Kidney glomerular epithelial cell (primary cell): Measurements from ENCODE around the gene FGD2.
"Not testable (repeated sequence)": the region's sequence is repeated elsewhere in the genome, so short reads cannot be mapped to it uniquely, and the experiment has no call there.

ENCODE experiments used
- DNase-seq: peaks from one replicate; lab custom pipeline; 2025; lab: John Stamatoyannopoulos, UW

FGD2 gene

DNA sequence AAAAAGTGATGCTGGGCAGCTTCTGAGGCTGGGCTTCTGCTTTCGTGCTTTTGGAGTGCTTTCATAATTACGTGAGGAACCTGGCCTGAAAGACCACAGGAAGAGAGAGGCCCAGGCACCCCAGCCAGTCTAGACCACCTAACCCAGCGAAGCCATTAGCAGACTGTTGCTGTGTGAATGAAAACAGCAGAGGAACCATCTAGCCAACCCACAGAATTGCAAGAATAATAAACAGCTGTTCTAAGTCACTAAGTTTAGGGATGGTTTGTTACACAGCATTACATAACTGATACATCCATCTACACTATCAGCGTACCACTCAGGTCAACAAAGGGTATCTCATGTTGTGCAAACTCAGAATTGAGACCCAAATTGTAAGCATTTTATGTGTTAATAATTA lies 34.5 kb downstream of the FGD2 start:
- no peak for DNase-seq

DNA sequence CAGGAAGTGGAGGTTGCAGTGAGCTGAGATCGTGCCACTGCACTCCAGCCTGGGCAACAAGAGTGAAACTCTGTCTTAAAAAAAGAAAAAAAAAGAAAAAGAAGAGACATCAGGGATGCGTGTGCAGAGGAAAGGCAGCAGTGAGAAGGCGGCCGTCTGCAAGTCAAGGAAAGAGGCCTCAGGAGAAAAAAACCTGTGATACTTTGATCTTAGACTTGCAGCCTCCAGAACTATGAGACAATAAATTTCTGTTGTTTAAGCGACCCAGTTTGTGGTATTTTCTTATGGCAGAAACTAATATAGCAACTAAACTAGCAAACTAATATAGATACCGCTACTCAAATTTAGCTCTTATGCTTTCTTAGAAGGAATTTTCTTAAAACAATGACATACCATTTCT lies 36.1 kb downstream of the FGD2 start:
- no peak for DNase-seq

DNA sequence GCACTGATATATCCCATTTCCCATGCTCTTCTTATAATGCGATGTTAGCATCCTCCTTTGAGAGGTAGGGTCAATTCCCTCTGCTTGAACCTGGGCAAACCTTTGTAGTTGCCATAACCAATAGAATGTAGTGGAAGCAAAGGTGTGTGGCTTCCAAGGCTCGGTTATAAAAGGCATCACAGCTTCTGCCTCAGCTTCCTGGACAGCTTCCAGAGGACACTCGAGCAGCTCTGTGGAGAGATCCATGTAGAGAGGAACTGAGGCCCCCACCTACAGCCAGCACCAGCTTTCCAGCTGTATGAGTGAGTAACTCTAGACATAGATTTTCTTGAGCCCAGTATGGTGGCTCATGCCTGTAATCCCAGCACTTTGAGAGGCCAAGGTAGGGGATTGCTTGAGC lies 36.7 kb downstream of the FGD2 start:
- no peak for DNase-seq

DNA sequence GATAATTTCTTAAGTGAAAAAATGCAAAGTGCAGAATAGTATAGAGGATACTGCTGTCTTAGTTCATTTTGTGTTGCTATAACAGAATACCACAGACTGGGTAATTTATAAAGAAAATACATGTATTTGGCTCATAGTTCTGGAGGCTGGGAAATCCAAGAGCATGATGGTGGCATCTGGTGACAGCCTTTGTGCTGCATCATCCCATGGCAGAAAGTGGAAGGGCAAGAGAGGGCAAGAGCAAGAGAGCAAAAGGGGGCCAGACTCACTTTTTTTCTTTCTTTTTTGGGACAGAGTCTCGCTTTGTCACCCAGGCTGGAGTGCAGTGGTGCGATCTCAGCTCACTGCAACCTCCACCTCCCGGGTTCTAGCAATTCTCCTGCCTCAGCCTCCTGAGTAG lies 37.6 kb downstream of the FGD2 start:
- DNase-seq: not testable (repeated sequence)

DNA sequence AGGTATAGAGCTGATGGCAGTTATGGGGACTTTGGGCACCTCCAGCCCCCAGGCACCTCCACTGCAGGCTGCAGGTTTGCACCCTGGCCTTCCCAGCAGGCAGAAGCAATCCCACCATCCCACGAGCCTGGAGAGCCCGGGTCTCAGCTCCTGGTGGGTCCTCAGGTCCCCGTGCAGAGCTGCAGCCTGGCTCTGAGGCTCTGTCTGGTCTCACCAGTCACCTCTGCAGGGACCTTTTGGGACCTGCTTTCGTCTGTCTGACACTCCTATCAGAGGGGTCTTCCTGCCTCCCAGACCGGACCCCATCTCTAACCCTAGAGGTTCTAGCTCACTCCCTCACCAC lies 41.9 kb downstream of the FGD2 start:
- DNase-seq: no peak

DNA sequence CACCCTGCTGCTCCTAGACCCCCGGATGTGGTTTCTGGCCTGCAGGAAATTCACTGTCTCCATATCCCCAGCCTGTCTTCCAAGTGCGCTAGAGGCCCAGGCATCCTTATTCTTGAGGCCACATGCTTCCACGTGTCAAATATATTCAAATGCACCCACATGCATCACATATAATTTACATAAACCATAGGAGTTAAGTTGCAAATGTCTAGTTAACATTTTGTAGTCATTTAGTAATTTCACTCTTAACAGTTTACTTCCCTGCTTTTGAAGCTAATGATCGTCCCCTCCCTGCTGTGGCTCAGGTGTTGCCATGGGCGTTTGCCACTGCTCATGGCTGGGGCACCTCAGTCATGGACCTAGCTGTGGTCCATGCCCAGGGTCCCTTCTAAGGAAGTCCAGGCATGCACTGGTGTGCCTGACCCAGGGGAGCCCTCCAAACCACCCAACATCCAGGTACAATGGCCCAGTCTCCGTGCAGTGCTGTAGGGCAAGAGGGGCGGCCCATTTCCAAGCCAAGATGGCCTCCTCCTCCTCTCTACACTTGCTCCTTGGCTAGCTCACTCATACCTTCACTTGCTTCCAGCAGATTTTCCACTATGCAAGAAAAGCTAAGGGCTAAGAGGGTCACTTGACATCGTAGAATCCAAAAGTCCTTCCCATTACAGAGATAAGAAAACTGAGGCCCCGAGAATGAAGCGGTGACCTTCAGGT lies 42.4 kb downstream of the FGD2 start:
- DNase-seq: no peak

DNA sequence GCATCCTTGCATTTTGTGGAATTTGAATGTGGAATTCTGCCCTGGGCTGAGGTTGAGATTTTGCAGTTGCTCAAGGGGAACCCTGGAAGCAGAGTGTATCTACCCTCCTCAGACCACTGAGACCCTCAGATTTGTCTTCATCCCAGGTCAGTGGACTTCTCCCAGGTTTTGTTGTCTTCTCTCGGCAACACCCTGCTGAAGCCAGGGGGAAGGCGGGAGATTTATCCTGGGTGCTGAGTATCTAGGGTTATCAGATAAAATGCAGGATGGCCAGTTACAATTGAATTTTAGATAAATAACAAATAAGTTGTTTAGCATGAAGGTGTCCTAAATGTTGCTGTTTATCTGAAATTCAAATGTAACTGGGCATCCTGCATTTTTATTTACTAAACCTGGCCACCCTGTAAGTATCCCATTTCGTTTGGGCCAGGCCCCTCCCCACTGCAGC lies 43.0 kb downstream of the FGD2 start:
- DNase-seq: no peak

DNA sequence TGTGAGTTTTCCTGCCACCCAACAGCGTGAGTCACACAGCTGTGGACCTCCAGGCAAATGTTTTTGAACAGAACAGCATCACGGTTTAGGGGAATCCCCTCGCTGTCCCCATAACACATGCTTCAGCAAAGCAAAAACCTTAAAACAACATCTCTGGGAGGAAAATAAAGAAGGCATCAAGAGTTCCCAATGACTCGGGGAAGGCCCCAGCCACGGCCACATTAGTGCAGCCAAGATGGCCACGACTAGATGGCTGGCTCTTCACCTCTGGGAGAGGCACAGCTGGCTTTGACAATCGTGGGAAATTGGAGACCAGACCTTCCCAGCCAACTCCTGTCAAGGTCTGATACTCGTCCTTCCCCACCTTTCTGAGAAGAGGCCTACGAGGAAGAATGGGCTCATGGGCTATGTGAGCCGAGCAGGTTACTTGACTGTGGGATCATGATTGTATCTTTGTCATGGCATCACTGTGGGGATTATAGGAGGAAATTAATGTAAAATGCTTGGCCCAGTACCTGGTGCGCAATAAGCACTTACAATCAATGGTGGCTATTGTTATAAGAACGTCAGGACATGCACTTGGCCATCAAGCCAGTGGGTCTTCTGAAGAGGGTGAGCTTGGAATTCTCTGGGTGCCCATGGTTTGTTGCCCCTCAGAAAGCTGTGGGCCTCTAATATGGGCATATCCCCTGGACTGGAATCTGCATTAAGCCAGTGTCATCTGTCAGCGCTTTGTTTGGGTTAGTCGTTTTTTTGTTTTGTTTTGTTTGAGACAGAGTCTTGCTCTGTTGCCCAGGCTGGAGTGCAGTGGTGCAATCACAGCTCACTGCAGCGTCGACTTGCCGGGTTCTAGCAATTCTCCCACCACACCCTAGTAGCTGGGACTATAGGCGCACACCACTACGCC lies 43.6 kb downstream of the FGD2 start:
- DNase-seq: peak; percentile 66

DNA sequence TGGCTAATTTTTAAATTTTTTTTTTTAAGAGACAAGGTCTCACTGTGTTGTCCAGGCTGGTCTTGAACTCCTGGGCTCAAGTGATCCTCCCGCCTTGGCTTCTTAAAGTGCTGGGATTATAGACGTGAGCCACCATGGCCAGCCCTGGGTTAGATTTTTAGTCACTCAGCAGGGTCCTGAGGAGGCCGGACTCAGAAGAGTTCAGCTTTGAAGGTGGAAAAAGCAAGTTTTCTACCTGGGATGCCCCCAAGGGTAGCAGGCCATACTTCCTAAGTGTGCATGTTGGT lies 44.2 kb downstream of the FGD2 start:
- no peak for DNase-seq

DNA sequence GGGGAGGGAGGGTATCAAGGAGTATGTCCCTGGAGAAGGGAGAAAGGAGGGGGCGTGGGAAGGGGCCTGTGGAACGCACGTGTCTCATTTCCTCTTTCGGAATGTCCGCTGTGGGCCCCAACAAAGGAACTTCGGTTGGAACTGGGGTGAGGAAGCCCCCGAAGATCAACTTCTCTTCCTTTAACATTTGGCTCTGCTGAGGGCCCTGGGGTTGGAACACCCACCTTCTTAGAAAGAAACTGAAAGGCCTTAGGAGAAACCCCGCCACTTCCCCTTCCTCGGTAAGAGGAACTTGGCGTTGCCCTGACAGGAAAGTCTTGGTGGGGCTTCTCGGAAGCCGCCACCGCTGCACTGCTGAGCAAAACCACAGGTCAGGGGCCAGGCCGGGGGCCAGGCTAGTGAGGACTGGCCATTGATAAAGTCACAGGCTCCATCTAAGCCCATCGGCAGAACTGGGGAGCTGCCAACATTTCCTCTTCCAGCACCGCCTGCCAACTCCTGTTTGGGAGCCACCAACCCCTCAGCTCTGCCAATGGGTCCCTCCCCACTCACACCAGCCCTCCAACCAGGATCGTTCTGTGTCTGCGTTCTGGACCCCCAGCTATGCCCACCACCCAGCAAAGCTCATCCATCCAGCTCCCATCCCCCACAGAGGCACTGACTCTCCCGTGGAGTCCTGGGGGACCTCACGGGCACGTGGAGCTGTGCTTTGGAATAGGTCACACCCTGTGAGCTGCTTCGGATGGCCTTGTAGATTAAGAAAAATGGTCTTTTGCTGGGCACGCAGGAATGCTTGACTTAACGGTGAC lies 44.8 kb downstream of the FGD2 start:
- DNase-seq: no peak

DNA sequence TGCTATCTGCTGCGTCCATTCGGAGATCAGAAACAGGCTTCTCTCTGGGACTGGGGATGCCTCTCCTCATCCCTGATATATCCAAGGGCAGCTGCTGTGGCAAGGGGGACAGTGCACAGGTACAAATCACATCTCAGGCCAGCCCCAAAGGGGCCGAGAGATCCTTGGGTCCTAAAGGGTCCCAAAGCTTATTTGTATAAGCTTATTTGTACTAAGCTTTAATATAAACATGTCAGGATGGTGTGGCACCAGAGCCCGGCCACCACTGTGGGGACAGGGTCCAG lies 45.3 kb downstream of the FGD2 start:
- no peak for DNase-seq

DNA sequence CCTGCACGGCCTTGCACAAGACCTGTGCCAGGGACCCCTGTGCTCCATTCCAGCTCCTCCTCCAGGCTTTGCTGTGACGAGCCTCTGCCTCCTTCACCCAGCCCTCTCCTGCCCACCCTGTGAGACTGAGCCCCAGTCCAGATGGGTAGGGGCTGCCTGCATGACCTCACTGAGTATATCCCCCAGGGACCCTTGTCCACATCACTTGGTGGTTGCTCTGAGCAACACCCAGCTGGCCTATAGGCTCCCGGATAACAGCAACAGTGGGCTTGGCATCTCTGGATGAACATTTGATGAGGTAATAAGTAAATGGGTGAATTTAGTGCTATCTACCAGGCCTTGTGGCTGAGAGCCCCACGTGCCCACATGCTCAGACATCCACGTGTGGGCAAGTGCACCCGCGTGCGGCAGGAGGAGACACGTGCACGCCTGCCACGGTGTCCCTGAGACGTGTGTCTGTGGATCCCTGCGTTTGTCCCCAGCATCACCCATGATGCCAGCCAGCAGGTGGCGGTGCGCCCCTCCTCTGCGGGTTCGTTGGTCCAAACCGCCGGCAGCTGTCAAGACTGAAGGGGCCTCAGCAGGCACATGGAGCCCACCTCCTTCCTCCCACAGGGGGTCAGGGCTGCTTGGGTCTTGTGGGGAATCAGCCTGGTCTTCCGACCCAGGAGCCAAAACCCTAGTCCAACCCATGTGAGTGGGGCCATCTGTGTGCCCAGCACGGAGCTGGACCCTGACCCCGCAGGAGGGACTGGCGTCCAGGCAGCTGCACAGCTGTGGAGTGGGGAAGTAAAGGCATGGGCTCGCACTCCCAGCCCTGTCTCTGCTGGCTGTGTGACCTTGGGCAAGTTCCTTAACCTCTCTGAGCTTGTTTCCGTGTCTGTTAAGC lies 45.9 kb downstream of the FGD2 start:
- DNase-seq: peak; percentile 50

DNA sequence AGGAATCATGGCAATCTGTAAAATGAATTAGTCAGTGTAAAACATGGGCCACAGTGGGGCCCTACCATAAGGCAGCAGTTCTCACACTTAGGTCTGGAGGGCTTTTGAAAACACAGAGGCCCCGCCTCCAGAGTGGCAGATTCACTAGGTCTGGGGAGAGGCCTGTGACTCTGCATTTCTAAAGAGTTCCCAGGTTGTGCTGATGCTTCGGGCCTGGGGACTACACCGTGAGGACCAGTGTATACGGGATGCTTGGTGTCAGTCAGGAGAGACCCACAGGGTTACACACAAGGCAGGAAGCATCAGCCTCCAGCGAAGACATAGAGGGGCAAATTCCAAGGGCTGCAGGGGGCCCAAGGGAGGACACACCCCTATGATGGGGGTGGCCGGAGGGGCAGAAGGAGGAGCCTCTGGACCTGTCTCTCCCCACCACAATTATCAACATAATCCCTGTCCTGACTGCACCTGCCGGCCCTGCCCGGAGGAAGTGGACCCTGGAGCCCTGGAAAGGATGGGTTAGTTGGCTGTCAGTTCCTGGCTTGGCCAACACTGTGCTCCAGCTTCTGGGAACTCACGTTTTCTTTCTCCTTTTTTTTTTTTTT lies 46.7 kb downstream of the FGD2 start:
- no peak for DNase-seq

DNA sequence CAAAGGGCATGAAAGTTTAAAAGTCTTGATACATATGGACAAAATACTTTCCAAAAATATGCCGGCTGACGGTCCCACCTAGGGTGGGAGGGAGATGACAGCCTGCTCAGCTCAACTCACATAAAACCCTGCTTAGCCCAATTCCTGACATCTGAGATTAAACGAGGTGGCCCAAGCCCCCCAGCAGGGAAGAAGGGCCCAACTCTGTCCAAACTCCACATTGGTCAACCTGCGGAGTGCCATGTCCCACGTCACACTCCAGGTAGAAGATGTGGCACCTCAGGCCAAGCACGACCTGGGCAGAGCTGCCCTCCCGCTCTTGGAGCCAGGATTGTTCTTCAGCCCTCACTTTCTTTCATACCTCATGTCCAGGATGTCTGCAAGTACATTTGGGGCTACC lies 48.2 kb downstream of the FGD2 start:
- DNase-seq: no peak

DNA sequence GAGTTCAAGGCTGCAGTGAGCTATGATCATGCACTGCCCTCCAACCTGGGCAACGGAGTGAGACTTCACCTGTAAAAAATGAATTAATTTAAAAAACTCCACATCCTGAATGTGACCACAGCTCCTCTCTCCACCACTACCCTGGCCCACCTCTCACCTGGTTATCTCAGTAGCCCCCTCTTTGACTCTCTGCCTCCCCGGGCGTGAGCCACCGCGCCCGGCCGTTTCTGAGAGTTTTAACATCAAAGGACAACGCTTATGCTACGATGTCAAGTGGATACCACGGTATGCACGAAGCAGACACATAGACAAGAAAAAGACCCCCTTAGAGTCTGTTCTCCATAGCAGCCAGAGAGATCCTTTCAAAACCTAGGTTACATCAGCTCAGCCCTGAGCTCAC lies 48.7 kb downstream of the FGD2 start:
- DNase-seq: no peak

DNA sequence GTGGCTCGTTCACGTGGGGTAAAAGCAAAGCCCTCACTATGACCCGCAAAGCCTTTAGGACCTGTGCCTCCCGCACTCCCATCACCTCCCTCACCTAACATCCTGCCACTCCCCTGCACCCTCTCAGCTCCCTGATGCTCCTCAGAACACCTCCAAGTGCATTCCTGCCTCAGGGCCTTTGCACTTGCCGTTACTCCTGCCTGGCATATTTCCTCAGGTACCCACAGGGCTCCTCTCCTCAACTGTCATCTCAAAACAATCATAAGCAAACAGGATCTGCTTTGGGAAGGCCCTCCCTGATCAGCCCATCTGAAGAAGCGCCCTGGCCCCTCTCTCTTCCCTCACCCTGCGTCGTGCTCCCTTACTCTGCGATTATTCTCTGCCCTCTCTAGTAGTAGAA lies 49.1 kb downstream of the FGD2 start:
- DNase-seq: no peak

DNA sequence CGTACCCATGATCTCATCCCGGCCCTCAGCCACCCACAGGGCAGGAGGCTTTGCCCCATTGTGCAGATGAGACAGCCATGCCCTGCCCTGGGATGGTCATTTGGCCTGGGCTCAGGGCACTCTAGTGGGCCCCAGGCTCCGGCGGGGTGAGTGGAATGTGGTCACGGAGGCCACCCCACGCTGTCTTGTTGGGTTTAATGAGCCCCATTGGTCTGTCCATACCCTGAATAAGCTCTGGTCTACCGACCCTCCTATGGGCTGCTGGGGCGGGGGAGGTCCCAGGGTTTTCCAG lies 50.6 kb downstream of the FGD2 start:
- DNase-seq: no peak

DNA sequence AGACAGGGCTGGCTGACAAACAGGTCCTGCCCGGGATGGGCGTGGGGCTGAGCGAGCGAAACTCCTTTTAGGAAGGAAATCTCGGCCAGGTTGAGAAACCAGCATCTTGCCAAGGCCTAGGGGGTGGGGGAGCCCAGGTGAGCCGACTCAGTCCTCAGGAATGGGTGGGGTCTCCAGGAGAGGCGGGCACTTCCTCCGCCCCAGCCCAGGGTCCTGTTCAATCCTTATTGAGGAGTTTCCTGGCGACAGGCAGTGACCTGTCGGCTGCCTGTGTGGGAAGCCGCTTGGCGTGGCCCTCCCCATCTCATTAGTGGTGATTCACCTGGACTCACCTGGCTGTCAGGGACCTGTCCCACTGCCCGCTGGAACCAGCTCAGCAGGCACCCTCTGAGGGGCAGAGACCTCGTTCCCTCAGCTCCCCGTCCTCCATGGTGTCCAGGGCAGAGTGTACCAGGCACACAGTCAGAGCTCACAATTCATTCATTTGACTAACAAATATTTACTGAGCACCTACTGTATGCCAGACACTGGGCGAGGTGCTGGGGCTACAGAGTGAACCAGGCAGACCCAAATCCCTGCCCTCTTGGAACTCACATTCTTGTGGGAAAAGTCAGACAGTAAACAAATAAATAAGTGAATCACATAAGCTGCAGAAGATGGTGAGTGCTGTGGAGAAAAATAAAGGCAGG lies 51.1 kb downstream of the FGD2 start:
- no peak for DNase-seq

DNA sequence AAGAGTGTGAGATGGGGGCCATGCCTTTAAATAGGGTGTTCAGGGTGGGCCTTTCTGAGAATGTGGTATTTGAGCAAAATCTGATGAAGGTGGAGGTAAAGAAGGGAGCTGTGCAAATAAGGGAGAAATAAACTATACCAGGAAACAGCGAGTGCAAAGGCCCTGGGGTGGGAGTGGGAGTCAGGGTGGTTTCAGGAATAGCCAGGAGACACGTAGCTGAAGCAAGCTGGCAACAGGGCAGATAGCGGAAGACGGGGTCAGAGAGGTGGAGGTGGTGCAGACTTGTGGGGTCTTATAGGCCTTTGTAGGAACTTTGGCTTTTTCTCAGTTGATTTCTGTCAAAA lies 51.6 kb downstream of the FGD2 start:
- no peak for DNase-seq

DNA sequence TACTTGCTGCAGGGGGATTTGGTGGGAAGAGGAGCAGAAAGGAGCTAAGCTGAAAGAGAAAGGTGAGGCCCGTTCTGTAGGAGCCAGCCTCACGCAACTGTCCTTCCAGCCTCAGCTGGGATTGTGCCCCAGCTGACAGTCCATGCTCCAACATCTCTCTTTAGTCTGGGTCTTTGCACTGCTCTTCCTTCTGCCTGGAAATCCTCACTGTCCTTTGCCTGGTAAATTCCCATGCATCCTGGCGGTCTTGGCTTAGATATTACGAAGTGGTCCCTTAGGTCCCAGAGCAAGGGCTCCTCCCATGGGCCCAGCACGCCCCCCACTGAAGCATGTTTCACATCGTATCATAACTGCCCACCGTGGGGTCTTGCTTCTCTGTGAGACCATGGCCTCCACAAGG lies 52.2 kb downstream of the FGD2 start:
- DNase-seq: no peak

DNA sequence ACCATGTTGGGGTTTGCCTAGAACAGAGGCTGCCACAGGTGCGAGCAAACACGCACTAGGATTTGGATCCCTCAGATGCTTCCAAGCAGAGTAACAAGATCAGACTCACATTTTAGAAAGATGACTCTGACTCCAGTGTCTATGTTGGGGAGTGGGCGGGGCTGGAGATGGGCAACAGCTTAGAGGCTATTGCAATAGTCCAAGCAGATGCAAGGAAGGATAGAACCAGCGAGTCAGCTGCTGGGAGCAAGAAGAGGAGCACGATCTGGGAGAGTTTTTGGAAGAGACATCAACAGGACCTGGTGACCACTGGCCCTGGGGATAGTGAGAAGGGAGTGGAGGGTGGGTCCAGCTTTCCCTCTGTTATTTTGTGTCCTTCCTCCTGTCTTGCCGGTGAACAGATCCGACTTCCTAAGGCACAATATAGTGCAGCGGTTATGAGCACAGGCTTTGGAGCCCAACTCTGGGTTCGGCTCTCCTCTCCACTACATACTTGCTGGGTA lies 52.7 kb downstream of the FGD2 start:
- DNase-seq: no peak
